Measurements from ENCODE around the gene DOCK2.
"Not testable (repeated sequence)": the region's sequence is repeated elsewhere in the genome, so short reads cannot be mapped to it uniquely, and the experiment has no call there.

Gene DOCK2

GRCh38 chr5:169651526-169651925, 14.5 kb downstream of the DOCK2 start:
- H3K9ac ChIP-seq (ENCODE audit: low read length in 5 of 5): no peak overlapping the region
- H3K27ac ChIP-seq (ENCODE audit: low read depth, low read length): no peak overlapping the region
- no peak overlapping the region for H3K4me3 ChIP-seq (ENCODE audit: low read depth in 1 of 5, low read length in 5 of 5)

GRCh38 chr5:169652057-169652456, 15.0 kb downstream of the DOCK2 start:
- Histone ChIP-seq H3K36me3 (ENCODE audit: control insufficient read depth in 5 of 5, insufficient read depth in 5 of 5, low read length in 5 of 5) (peaks cover 0 to 4% (median 0%) of the 10 kb centered on the region in 5 donors), H3K4me1 (ENCODE audit: control insufficient read depth in 5 of 5, insufficient read depth in 5 of 5, low read length in 5 of 5) (peaks cover 0 to 34% (median 20%) of the 10 kb centered on the region in 5 donors)

More at GRCh38 chr5:169651526-169651925, 14.5 kb downstream of the DOCK2 start:
- peaks cover 0 to 5% (median 3%) of the 10 kb centered on the region in 5 donors for H3K27me3 ChIP-seq (ENCODE audit: control insufficient read depth in 5 of 5, insufficient read depth in 4 of 5, low read length in 5 of 5)
- H3K4me1 ChIP-seq (ENCODE audit: control insufficient read depth in 5 of 5, insufficient read depth in 5 of 5, low read length in 5 of 5): peaks cover 0 to 34% (median 20%) of the 10 kb centered on the region in 5 donors
- no peaks in the 10 kb centered on the region for H3K9me3 ChIP-seq (ENCODE audit: control insufficient read depth in 5 of 5, low read length in 5 of 5)
- H3K36me3 ChIP-seq (ENCODE audit: control insufficient read depth in 5 of 5, insufficient read depth in 5 of 5, low read length in 5 of 5): peaks cover 0 to 4% (median 0%) of the 10 kb centered on the region in 5 donors

GRCh38 chr5:169653091-169653490, 16.0 kb downstream of the DOCK2 start:
- no peak overlapping the region for H3K9ac ChIP-seq (ENCODE audit: low read length in 5 of 5)
- H3K27ac ChIP-seq (ENCODE audit: low read depth, low read length): no peak overlapping the region
- no peaks in the 10 kb centered on the region for H3K9me3 ChIP-seq (ENCODE audit: control insufficient read depth in 5 of 5, low read length in 5 of 5)
- H3K4me1 ChIP-seq (ENCODE audit: control insufficient read depth in 5 of 5, insufficient read depth in 5 of 5, low read length in 5 of 5): peaks cover 0 to 31% (median 20%) of the 10 kb centered on the region in 5 donors
- peaks cover 0 to 5% (median 0%) of the 10 kb centered on the region in 5 donors for H3K27me3 ChIP-seq (ENCODE audit: control insufficient read depth in 5 of 5, insufficient read depth in 4 of 5, low read length in 5 of 5)
- H3K36me3 ChIP-seq (ENCODE audit: control insufficient read depth in 5 of 5, insufficient read depth in 5 of 5, low read length in 5 of 5): peaks cover 0 to 4% (median 0%) of the 10 kb centered on the region in 5 donors
- no peak overlapping the region for H3K4me3 ChIP-seq (ENCODE audit: low read depth in 1 of 5, low read length in 5 of 5)

More at GRCh38 chr5:169652057-169652456, 15.0 kb downstream of the DOCK2 start:
- Histone ChIP-seq H3K27ac (ENCODE audit: low read depth, low read length) (no peak overlapping the region), H3K4me3 (ENCODE audit: low read depth in 1 of 5, low read length in 5 of 5) (no peak overlapping the region), H3K9me3 (ENCODE audit: control insufficient read depth in 5 of 5, low read length in 5 of 5) (no peaks in the 10 kb centered on the region), H3K27me3 (ENCODE audit: control insufficient read depth in 5 of 5, insufficient read depth in 4 of 5, low read length in 5 of 5) (peaks cover 0 to 5% (median 0%) of the 10 kb centered on the region in 5 donors), H3K9ac (ENCODE audit: low read length in 5 of 5) (no peak overlapping the region)

- no peak overlapping the region for H3K27ac ChIP-seq (ENCODE audit: low read depth, low read length)
- H3K4me3 ChIP-seq (ENCODE audit: low read depth in 1 of 5, low read length in 5 of 5): no peak overlapping the region
- peaks cover 0 to 4% (median 0%) of the 10 kb centered on the region in 5 donors for H3K36me3 ChIP-seq (ENCODE audit: control insufficient read depth in 5 of 5, insufficient read depth in 5 of 5, low read length in 5 of 5)
- H3K27me3 ChIP-seq (ENCODE audit: control insufficient read depth in 5 of 5, insufficient read depth in 4 of 5, low read length in 5 of 5): no peaks in the 10 kb centered on the region
- no peak overlapping the region for H3K9ac ChIP-seq (ENCODE audit: low read length in 5 of 5)
- peaks cover 0 to 22% (median 19%) of the 10 kb centered on the region in 5 donors for H3K4me1 ChIP-seq (ENCODE audit: control insufficient read depth in 5 of 5, insufficient read depth in 5 of 5, low read length in 5 of 5)
- H3K9me3 ChIP-seq (ENCODE audit: control insufficient read depth in 5 of 5, low read length in 5 of 5): no peaks in the 10 kb centered on the region
Measured at GRCh38 chr5:169655353-169655752, 18.3 kb downstream of the DOCK2 start.

- no peak overlapping the region for H3K4me3 ChIP-seq (ENCODE audit: low read depth in 1 of 5, low read length in 5 of 5)
Measured at GRCh38 chr5:169656125-169656901, 19.2 kb downstream of the DOCK2 start.

GRCh38 chr5:169657127-169657526, 20.1 kb downstream of the DOCK2 start:
- Histone ChIP-seq H3K36me3 (ENCODE audit: control insufficient read depth in 5 of 5, insufficient read depth in 5 of 5, low read length in 5 of 5) (peaks cover 0 to 4% (median 0%) of the 10 kb centered on the region in 5 donors), H3K9ac (ENCODE audit: low read length in 5 of 5) (no peak overlapping the region), H3K9me3 (ENCODE audit: control insufficient read depth in 5 of 5, low read length in 5 of 5) (no peaks in the 10 kb centered on the region), H3K4me3 (ENCODE audit: low read depth in 1 of 5, low read length in 5 of 5) (no peak overlapping the region), H3K27me3 (ENCODE audit: control insufficient read depth in 5 of 5, insufficient read depth in 4 of 5, low read length in 5 of 5) (no peaks in the 10 kb centered on the region), H3K4me1 (ENCODE audit: control insufficient read depth in 5 of 5, insufficient read depth in 5 of 5, low read length in 5 of 5) (peaks cover 0 to 6% (median 2%) of the 10 kb centered on the region in 5 donors), H3K27ac (ENCODE audit: low read depth, low read length) (no peak overlapping the region)

More at GRCh38 chr5:169656125-169656901, 19.2 kb downstream of the DOCK2 start:
- H3K36me3 ChIP-seq (ENCODE audit: control insufficient read depth in 5 of 5, insufficient read depth in 5 of 5, low read length in 5 of 5): peaks cover 0 to 4% (median 0%) of the 10 kb centered on the region in 5 donors
- H3K4me1 ChIP-seq (ENCODE audit: control insufficient read depth in 5 of 5, insufficient read depth in 5 of 5, low read length in 5 of 5): peaks cover 0 to 14% (median 10%) of the 10 kb centered on the region in 5 donors
- no peaks in the 10 kb centered on the region for H3K27me3 ChIP-seq (ENCODE audit: control insufficient read depth in 5 of 5, insufficient read depth in 4 of 5, low read length in 5 of 5)
- no peak overlapping the region for H3K27ac ChIP-seq (ENCODE audit: low read depth, low read length)
- no peaks in the 10 kb centered on the region for H3K9me3 ChIP-seq (ENCODE audit: control insufficient read depth in 5 of 5, low read length in 5 of 5)
- H3K9ac ChIP-seq (ENCODE audit: low read length in 5 of 5): no peak overlapping the region

- H3K36me3 ChIP-seq (ENCODE audit: control insufficient read depth in 5 of 5, insufficient read depth in 5 of 5, low read length in 5 of 5); H3K9ac ChIP-seq (ENCODE audit: low read length in 5 of 5); H3K4me3 ChIP-seq (ENCODE audit: low read depth in 1 of 5, low read length in 5 of 5); H3K9me3 ChIP-seq (ENCODE audit: control insufficient read depth in 5 of 5, low read length in 5 of 5); H3K4me1 ChIP-seq (ENCODE audit: control insufficient read depth in 5 of 5, insufficient read depth in 5 of 5, low read length in 5 of 5); H3K27me3 ChIP-seq (ENCODE audit: control insufficient read depth in 5 of 5, insufficient read depth in 4 of 5, low read length in 5 of 5); H3K27ac ChIP-seq (ENCODE audit: low read depth, low read length): not testable (repeated sequence)
Measured at GRCh38 chr5:169662451-169662850, 25.4 kb downstream of the DOCK2 start.

- no peak overlapping the region for H3K4me3 ChIP-seq (ENCODE audit: low read depth in 1 of 5, low read length in 5 of 5)
- H3K4me1 ChIP-seq (ENCODE audit: control insufficient read depth in 5 of 5, insufficient read depth in 5 of 5, low read length in 5 of 5): peaks cover 0 to 7% (median 4%) of the 10 kb centered on the region in 5 donors
- H3K9ac ChIP-seq (ENCODE audit: low read length in 5 of 5): no peak overlapping the region
- H3K27ac ChIP-seq (ENCODE audit: low read depth, low read length): no peak overlapping the region
- no peaks in the 10 kb centered on the region for H3K27me3 ChIP-seq (ENCODE audit: control insufficient read depth in 5 of 5, insufficient read depth in 4 of 5, low read length in 5 of 5)
- no peaks in the 10 kb centered on the region for H3K36me3 ChIP-seq (ENCODE audit: control insufficient read depth in 5 of 5, insufficient read depth in 5 of 5, low read length in 5 of 5)
- H3K9me3 ChIP-seq (ENCODE audit: control insufficient read depth in 5 of 5, low read length in 5 of 5): no peaks in the 10 kb centered on the region
Measured at GRCh38 chr5:169663537-169663936, 26.5 kb downstream of the DOCK2 start.

GRCh38 chr5:169666365-169666764, 29.3 kb downstream of the DOCK2 start:
- Histone ChIP-seq H3K4me3 (ENCODE audit: low read depth in 1 of 5, low read length in 5 of 5) (no peak overlapping the region), H3K36me3 (ENCODE audit: control insufficient read depth in 5 of 5, insufficient read depth in 5 of 5, low read length in 5 of 5) (no peaks in the 10 kb centered on the region), H3K27ac (ENCODE audit: low read depth, low read length) (no peak overlapping the region)

GRCh38 chr5:169667896-169668674, 31.0 kb downstream of the DOCK2 start:
- no peak overlapping the region for H3K9ac ChIP-seq (ENCODE audit: low read length in 5 of 5)
- no peak overlapping the region for H3K4me3 ChIP-seq (ENCODE audit: low read depth in 1 of 5, low read length in 5 of 5)
- H3K4me1 ChIP-seq (ENCODE audit: control insufficient read depth in 5 of 5, insufficient read depth in 5 of 5, low read length in 5 of 5): peaks cover 0 to 7% (median 4%) of the 10 kb centered on the region in 5 donors

More at GRCh38 chr5:169666365-169666764, 29.3 kb downstream of the DOCK2 start:
- H3K9me3 ChIP-seq (ENCODE audit: control insufficient read depth in 5 of 5, low read length in 5 of 5): no peaks in the 10 kb centered on the region
- no peaks in the 10 kb centered on the region for H3K27me3 ChIP-seq (ENCODE audit: control insufficient read depth in 5 of 5, insufficient read depth in 4 of 5, low read length in 5 of 5)
- H3K4me1 ChIP-seq (ENCODE audit: control insufficient read depth in 5 of 5, insufficient read depth in 5 of 5, low read length in 5 of 5): peaks cover 0 to 7% (median 4%) of the 10 kb centered on the region in 5 donors
- no peak overlapping the region for H3K9ac ChIP-seq (ENCODE audit: low read length in 5 of 5)

More at GRCh38 chr5:169667896-169668674, 31.0 kb downstream of the DOCK2 start:
- Histone ChIP-seq H3K36me3 (ENCODE audit: control insufficient read depth in 5 of 5, insufficient read depth in 5 of 5, low read length in 5 of 5) (no peaks in the 10 kb centered on the region), H3K27me3 (ENCODE audit: control insufficient read depth in 5 of 5, insufficient read depth in 4 of 5, low read length in 5 of 5) (no peaks in the 10 kb centered on the region), H3K9me3 (ENCODE audit: control insufficient read depth in 5 of 5, low read length in 5 of 5) (no peaks in the 10 kb centered on the region), H3K27ac (ENCODE audit: low read depth, low read length) (no peak overlapping the region)

Data from subcutaneous abdominal adipose tissue (tissue), 5 donors.